Measurements from ENCODE around the gene XAF1.
A peak's percentile ranks its signal among the peaks of the same experiment; 100 is the strongest.

The XAF1 gene

GRCh38 chr17:6755731-6756184 lies at the start of gene XAF1:
TSS of gene XAF1 (plus strand) at chr17:6756046. CDS start at chr17:6756079, 33 bp downstream.
- ATAC-seq (replicated peaks; ENCODE audit: extremely low read depth, poor library complexity, severe bottlenecking) (peak; percentile 79), DNase-seq (ENCODE audit: low spot score in 2 of 2) (peak in 1 of 2 donors; percentile 31)
- Mint-ChIP-seq H3K36me3 (ENCODE audit: insufficient read depth) (peaks cover 20% of the 10 kb centered on the region), H3K4me3 (peak within 1 kb of the TSS; percentile 97), H3K27ac (ENCODE audit: low read depth) (peak within 1 kb of the TSS; percentile 92), H3K9me3 (no peaks in the 10 kb centered on the region), H3K27me3 (no peaks in the 10 kb centered on the region), H3K4me1 (peaks cover 43% of the 10 kb centered on the region)

- H3K4me1 Mint-ChIP-seq, result no peaks in the 10 kb centered on the region
- H3K27ac Mint-ChIP-seq (ENCODE audit: low read depth), result no peak overlapping the region
- peaks cover 79% of the 10 kb centered on the region for H3K27me3 Mint-ChIP-seq
- H3K36me3 Mint-ChIP-seq (ENCODE audit: insufficient read depth), result peaks cover 2% of the 10 kb centered on the region
- no peaks in the 10 kb centered on the region for H3K9me3 Mint-ChIP-seq
- H3K4me3 Mint-ChIP-seq, result no peak overlapping the region
- no peak for DNase-seq (ENCODE audit: low spot score in 2 of 2)
- ATAC-seq (replicated peaks; ENCODE audit: extremely low read depth, poor library complexity, severe bottlenecking), result no peak
Observed at GRCh38 chr17:6706499-6706898, 49.3 kb upstream of the XAF1 start.

GRCh38 chr17:6706996-6707395 lies 48.9 kb upstream of the XAF1 start:
- peaks cover 2% of the 10 kb centered on the region for H3K36me3 Mint-ChIP-seq (ENCODE audit: insufficient read depth)
- no peaks in the 10 kb centered on the region for H3K4me1 Mint-ChIP-seq
- no peak overlapping the region for H3K27ac Mint-ChIP-seq (ENCODE audit: low read depth)
- peaks cover 83% of the 10 kb centered on the region for H3K27me3 Mint-ChIP-seq
- DNase-seq (ENCODE audit: low spot score in 2 of 2) (no peak), ATAC-seq (replicated peaks; ENCODE audit: extremely low read depth, poor library complexity, severe bottlenecking) (no peak)
- H3K9me3 Mint-ChIP-seq, result no peaks in the 10 kb centered on the region
- H3K4me3 Mint-ChIP-seq, result no peak overlapping the region

- ATAC-seq (replicated peaks; ENCODE audit: extremely low read depth, poor library complexity, severe bottlenecking) (no peak), DNase-seq (ENCODE audit: low spot score in 2 of 2) (no peak)
- Mint-ChIP-seq H3K36me3 (ENCODE audit: insufficient read depth) (no peaks in the 10 kb centered on the region), H3K4me3 (no peak overlapping the region), H3K4me1 (peaks cover 9% of the 10 kb centered on the region), H3K9me3 (no peaks in the 10 kb centered on the region), H3K27ac (ENCODE audit: low read depth) (no peak overlapping the region), H3K27me3 (peaks cover 90% of the 10 kb centered on the region)
Observed at GRCh38 chr17:6708357-6708961, 47.4 kb upstream of the XAF1 start.

- no peak for ATAC-seq (replicated peaks; ENCODE audit: extremely low read depth, poor library complexity, severe bottlenecking)
- DNase-seq (ENCODE audit: low spot score in 2 of 2), result no peak
- no peaks in the 10 kb centered on the region for H3K9me3 Mint-ChIP-seq
- peaks cover 91% of the 10 kb centered on the region for H3K27me3 Mint-ChIP-seq
- no peak overlapping the region for H3K4me3 Mint-ChIP-seq
- peaks cover 9% of the 10 kb centered on the region for H3K4me1 Mint-ChIP-seq
- H3K27ac Mint-ChIP-seq (ENCODE audit: low read depth), result no peak overlapping the region
- H3K36me3 Mint-ChIP-seq (ENCODE audit: insufficient read depth), result no peaks in the 10 kb centered on the region
Observed at GRCh38 chr17:6710317-6710716, 45.5 kb upstream of the XAF1 start.

GRCh38 chr17:6711081-6711674 lies 44.7 kb upstream of the XAF1 start:
- no peaks in the 10 kb centered on the region for H3K36me3 Mint-ChIP-seq (ENCODE audit: insufficient read depth)
- no peak overlapping the region for H3K4me3 Mint-ChIP-seq
- no peaks in the 10 kb centered on the region for H3K9me3 Mint-ChIP-seq
- H3K27ac Mint-ChIP-seq (ENCODE audit: low read depth), result no peak overlapping the region
- ATAC-seq (replicated peaks; ENCODE audit: extremely low read depth, poor library complexity, severe bottlenecking) (no peak), DNase-seq (ENCODE audit: low spot score in 2 of 2) (no peak)
- peaks cover 92% of the 10 kb centered on the region for H3K27me3 Mint-ChIP-seq
- H3K4me1 Mint-ChIP-seq, result peaks cover 9% of the 10 kb centered on the region

GRCh38 chr17:6711681-6712057 lies 44.2 kb upstream of the XAF1 start:
- no peak for DNase-seq (ENCODE audit: low spot score in 2 of 2)
- Mint-ChIP-seq H3K9me3 (no peaks in the 10 kb centered on the region), H3K4me1 (peaks cover 9% of the 10 kb centered on the region), H3K27ac (ENCODE audit: low read depth) (no peak overlapping the region), H3K4me3 (no peak overlapping the region), H3K36me3 (ENCODE audit: insufficient read depth) (no peaks in the 10 kb centered on the region), H3K27me3 (peaks cover 92% of the 10 kb centered on the region)
- no peak for ATAC-seq (replicated peaks; ENCODE audit: extremely low read depth, poor library complexity, severe bottlenecking)

GRCh38 chr17:6712058-6712853 lies 43.6 kb upstream of the XAF1 start:
- DNase-seq (ENCODE audit: low spot score in 2 of 2), result no peak
- Mint-ChIP-seq H3K36me3 (ENCODE audit: insufficient read depth) (no peaks in the 10 kb centered on the region), H3K9me3 (no peaks in the 10 kb centered on the region), H3K27ac (ENCODE audit: low read depth) (no peak overlapping the region), H3K4me1 (peaks cover 9% of the 10 kb centered on the region), H3K27me3 (peaks cover 92% of the 10 kb centered on the region), H3K4me3 (peak overlapping the region; percentile 10)
- ATAC-seq (replicated peaks; ENCODE audit: extremely low read depth, poor library complexity, severe bottlenecking), result no peak

GRCh38 chr17:6712854-6713129 lies 43.1 kb upstream of the XAF1 start:
- no peak for DNase-seq (ENCODE audit: low spot score in 2 of 2)
- no peak for ATAC-seq (replicated peaks; ENCODE audit: extremely low read depth, poor library complexity, severe bottlenecking)
- Mint-ChIP-seq H3K9me3 (no peaks in the 10 kb centered on the region), H3K36me3 (ENCODE audit: insufficient read depth) (no peaks in the 10 kb centered on the region), H3K27ac (ENCODE audit: low read depth) (no peak overlapping the region), H3K4me1 (peaks cover 9% of the 10 kb centered on the region), H3K27me3 (peaks cover 96% of the 10 kb centered on the region), H3K4me3 (peak overlapping the region; percentile 31)

GRCh38 chr17:6713130-6713917 lies 42.5 kb upstream of the XAF1 start, which contains the start of gene SLC13A5:
TSS of gene SLC13A5 (minus strand) at chr17:6713369. CDS start at chr17:6713333, 36 bp downstream.
- peak within 1 kb of the TSS; percentile 35 for H3K4me3 Mint-ChIP-seq

GRCh38 chr17:6713918-6714271 lies 42.0 kb upstream of the XAF1 start:
- Mint-ChIP-seq H3K27me3 (peaks cover 90% of the 10 kb centered on the region), H3K27ac (ENCODE audit: low read depth) (no peak overlapping the region), H3K9me3 (no peaks in the 10 kb centered on the region), H3K4me3 (peak overlapping the region; percentile 35), H3K36me3 (ENCODE audit: insufficient read depth) (no peaks in the 10 kb centered on the region), H3K4me1 (peaks cover 9% of the 10 kb centered on the region)
- no peak for DNase-seq (ENCODE audit: low spot score in 2 of 2)
- ATAC-seq (replicated peaks; ENCODE audit: extremely low read depth, poor library complexity, severe bottlenecking), result no peak

More at GRCh38 chr17:6713130-6713917, 42.5 kb upstream of the XAF1 start, which contains the start of gene SLC13A5:
- no peak within 1 kb of the TSS for H3K27ac Mint-ChIP-seq (ENCODE audit: low read depth)
- no peaks in the 10 kb centered on the region for H3K36me3 Mint-ChIP-seq (ENCODE audit: insufficient read depth)
- peaks cover 96% of the 10 kb centered on the region for H3K27me3 Mint-ChIP-seq
- H3K4me1 Mint-ChIP-seq, result peaks cover 9% of the 10 kb centered on the region
- DNase-seq (ENCODE audit: low spot score in 2 of 2) (no peak), ATAC-seq (replicated peaks; ENCODE audit: extremely low read depth, poor library complexity, severe bottlenecking) (no peak)
- no peaks in the 10 kb centered on the region for H3K9me3 Mint-ChIP-seq

GRCh38 chr17:6714315-6714874 lies 41.5 kb upstream of the XAF1 start:
- Mint-ChIP-seq H3K27me3 (peaks cover 90% of the 10 kb centered on the region), H3K4me3 (peak overlapping the region; percentile 35), H3K36me3 (ENCODE audit: insufficient read depth) (no peaks in the 10 kb centered on the region), H3K4me1 (peaks cover 9% of the 10 kb centered on the region), H3K27ac (ENCODE audit: low read depth) (no peak overlapping the region), H3K9me3 (no peaks in the 10 kb centered on the region)
- ATAC-seq (replicated peaks; ENCODE audit: extremely low read depth, poor library complexity, severe bottlenecking) (no peak), DNase-seq (ENCODE audit: low spot score in 2 of 2) (no peak)

Measured in central memory CD8-positive, alpha-beta T cell (primary cell).